Stimulated activated CD8-positive, alpha-beta memory T cell treated with anti-CD3 and anti-CD28 coated beads, Interleukin-4, amount 100 ng/mL, for 4 hours (primary cell): Measurements from ENCODE around the gene HEBP1.

Experiments
- DNase-seq, 2 donors: peaks; one replicate each; pipeline ENCODE4 v3.0.0-alpha.2; 2020; ENCODE audit warnings: low read depth in 2 of 2, low spot score in 1 of 2

HEBP1 gene

GRCh38 chr12:13024531-13024916 lies 24.5 kb upstream of the HEBP1 start:
- DNase-seq, result no peak

GRCh38 chr12:13023811-13024530 lies 23.9 kb upstream of the HEBP1 start:
- no peak for DNase-seq

DNA sequence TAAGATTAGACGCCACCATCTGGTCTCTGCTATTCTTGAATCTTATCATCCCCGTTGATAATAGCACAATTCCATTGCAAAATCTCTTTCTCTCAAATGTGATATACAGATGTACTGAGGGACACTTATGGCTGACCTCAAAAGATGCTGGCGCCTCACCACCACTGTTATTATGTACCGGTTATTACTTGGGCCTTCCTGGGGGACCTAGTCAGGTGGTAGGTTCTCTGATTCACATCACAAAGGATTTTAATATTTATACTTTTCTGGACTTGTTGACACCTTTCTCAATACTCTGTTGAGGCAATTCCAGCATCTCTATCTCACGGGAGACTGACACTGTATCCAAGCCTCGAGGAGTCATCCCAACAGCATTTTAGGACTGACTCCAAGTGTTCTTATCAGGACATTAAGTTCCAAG lies 22.8 kb upstream of the HEBP1 start:
- DNase-seq, result no peak

GRCh38 chr12:13011098-13011497 lies 11.0 kb upstream of the HEBP1 start:
- no peak for DNase-seq

- DNase-seq, result no peak
Observed at GRCh38 chr12:13008741-13009380, 8.8 kb upstream of the HEBP1 start.

DNA sequence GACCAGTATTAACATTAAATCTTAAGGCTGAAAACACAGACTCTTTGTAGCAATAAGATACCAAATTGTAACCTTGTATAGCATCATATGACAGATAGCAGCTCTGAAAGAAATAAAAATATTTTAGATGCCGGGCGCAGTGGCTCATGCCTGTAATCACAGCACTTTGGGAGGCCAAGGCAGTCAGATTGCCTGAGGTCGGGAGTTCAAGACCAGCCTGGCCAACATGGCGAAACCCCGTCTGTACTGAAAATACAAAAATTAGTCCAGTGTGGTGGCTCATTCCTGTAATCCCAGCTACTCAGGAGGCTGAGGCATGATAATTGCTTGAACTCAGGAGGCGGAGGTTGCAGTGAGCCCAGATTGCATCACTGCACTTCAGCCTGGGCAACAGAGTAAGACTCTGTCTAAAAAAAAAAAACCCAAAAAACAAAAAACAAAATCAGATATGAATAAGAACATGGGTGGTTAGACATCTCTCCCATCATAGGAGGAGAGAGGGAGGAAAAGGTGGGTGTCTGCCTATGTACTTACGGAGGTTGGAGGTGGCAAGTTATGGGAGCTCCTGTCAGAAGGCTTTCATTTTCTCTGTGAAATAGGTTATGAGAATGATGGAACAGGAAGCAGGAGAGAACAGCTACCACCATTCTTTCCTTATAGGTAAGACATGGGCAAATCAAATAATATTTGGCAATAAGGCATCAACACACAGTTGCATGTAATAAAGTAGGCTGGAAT lies 7.6 kb upstream of the HEBP1 start:
- DNase-seq, result no peak

- no peak for DNase-seq
Observed at GRCh38 chr12:13005649-13006048, 5.6 kb upstream of the HEBP1 start.

- DNase-seq, result no peak
Observed at GRCh38 chr12:13004986-13005385, 4.9 kb upstream of the HEBP1 start.

- DNase-seq, result no peak
Observed at GRCh38 chr12:13004361-13004760, 4.3 kb upstream of the HEBP1 start.

DNA sequence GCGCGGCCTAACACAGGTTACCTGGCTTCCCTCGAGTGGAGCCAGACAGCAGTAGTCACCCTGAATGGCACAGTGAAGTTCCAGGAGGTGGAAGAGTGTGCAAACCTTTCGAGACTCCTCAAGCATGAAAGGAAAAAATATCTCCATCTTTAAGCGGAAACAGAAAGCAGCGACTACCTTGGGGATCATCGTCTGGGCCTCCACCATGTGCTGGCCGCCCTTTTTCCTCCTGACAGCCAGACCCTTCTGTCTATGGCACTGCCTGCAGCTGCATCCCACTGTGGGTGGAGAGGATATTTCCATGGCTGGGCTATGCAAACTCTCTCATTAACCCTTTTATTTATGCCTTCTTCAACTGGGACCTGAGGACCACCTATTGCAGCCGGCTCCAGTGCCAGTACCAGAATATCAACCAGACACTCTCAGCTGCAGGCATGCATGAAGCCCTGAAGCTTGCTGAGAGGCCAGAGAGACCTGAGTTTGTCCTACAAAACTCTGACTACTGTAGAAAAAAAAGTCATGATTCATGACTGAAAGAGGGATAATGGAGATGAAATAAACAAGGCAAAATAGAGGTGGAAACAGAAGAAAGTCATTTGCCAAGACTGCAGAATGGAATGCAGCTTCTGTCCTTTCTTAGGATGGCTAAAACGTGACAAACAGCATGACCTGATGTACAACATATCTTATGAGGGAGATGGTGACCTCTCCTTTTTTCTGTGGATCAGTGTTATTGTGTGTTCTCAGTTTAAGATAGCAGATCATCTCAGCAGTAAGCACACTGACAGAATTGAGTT lies 2.4 kb upstream of the HEBP1 start:
- DNase-seq, result no peak

GRCh38 chr12:13001775-13002040 lies 1.6 kb upstream of the HEBP1 start:
- no peak for DNase-seq

GRCh38 chr12:13000925-13001774 lies 1.1 kb upstream of the HEBP1 start:
- peak in 1 of 2 donors; percentile 1 for DNase-seq

GRCh38 chr12:13000616-13000924 lies 505 bp upstream of the HEBP1 start:
- DNase-seq, result peak in 1 of 2 donors; percentile 6

GRCh38 chr12:12999271-12999958 lies 650 bp downstream of the HEBP1 start:
- peak in 1 of 2 donors; percentile 1 for DNase-seq

GRCh38 chr12:12998248-12998647 lies 1.8 kb downstream of the HEBP1 start:
- no peak for DNase-seq

DNA sequence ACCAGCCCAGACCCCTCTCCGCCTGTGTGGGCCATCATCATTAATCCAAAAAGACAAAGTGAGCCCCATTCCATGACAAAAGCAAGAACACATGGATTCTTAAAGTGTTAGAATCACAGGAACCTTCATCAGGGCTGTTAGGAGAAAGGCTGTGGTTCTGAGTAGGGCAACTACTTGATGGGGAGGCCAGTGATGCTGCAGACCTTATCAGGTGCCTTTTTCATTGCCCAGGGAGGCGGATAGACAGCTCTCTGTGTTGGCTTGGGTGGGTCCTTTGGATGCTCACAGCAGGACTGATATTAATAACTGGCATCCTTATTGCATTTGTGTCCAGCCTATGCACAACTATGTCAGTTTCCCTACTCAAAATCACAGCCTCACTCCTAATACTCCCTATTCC lies 2.3 kb downstream of the HEBP1 start:
- DNase-seq, result no peak

GRCh38 chr12:12997156-12997555 lies 2.9 kb downstream of the HEBP1 start:
- DNase-seq, result no peak

DNA sequence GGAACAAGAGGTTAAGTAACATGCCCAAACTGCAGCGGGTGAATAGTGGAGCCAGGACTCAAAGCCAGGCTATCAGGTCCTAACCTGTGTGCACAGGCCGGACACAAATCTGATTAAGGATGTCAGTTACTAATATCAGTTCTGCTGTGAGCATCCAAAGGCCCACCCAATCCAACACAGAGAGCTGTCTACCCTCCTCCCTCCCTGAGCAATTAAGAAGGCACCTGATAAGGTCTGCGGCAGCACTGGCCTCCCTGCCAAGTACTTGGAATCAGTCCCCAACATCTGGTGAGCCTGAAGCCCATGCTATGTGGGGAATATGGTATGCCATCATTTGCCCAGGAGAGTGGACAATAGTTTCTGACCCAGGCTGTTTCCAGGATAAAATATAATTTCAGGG lies 3.9 kb downstream of the HEBP1 start:
- no peak for DNase-seq

GRCh38 chr12:12995088-12995487 lies 5.0 kb downstream of the HEBP1 start:
- no peak for DNase-seq

GRCh38 chr12:12993367-12993766 lies 6.7 kb downstream of the HEBP1 start:
- DNase-seq, result no peak
